HG03439 (cell line): Measurements from ENCODE around the gene RNASE8.
"Not testable (repeated sequence)": the region's sequence is repeated elsewhere in the genome, so short reads cannot be mapped to it uniquely, and the experiment has no call there.

ENCODE experiments used
- ATAC-seq: cut with Tn5 transposase; IDR thresholded peaks from one replicate; pipeline ENCODE4 v1.9.1; 2021; ENCODE audit warnings: mild to moderate bottlenecking, moderate library complexity; ENCODE audit not compliant: unreplicated experiment

RNASE8 gene, protein sequence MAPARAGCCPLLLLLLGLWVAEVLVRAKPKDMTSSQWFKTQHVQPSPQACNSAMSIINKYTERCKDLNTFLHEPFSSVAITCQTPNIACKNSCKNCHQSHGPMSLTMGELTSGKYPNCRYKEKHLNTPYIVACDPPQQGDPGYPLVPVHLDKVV

DNA sequence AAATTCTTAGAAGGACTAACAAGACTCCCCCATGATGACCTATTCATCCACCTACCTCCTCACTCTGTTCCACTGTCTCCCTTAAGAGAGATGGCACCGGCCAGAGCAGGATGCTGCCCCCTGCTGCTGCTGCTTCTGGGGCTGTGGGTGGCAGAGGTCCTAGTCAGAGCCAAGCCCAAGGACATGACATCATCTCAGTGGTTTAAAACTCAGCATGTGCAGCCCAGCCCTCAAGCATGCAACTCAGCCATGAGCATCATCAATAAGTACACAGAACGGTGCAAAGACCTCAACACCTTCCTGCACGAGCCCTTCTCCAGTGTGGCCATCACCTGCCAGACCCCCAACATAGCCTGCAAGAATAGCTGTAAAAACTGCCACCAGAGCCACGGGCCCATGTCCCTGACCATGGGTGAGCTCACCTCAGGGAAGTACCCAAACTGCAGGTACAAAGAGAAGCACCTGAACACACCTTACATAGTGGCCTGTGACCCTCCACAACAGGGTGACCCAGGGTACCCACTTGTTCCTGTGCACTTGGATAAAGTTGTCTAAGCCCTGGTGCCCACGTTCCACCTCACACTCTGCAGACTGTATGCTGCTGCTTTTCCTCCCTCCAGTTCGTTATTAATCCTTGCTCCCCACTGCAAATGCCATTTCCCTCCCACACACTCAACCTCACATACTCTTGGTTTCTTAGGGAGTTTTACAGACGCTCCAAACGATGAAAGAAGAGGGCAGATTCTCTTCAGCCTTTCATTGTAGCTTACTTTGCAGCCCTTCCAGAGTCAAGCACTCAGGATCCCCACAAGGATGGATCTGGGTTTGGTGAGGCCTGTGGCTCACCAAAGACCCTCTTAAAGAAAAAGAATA lies at the start of gene RNASE8:
Gene RNASE8 (plus strand): TSS at position 20 of the 873 bp plus-strand sequence. CDS start 71 bp downstream, at position 91.
- no peak for ATAC-seq

DNA sequence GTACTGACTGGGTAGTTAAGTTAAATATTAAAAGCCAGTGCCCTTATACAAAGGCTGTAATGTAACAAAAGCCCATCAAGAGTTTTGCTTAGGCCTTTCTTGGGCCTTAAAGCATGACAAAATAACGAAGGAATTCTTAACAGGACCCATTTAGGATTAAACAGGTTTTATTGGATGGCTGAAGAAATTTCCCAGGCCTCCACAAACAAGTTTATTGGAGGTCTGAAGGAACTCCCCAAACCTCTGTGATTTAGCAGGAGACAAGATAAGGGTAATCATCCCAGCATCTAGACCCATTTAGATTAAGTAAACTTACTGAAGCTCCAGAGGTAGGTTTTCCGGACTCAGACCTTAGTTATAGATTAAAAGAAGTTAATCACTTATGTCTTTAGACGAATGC lies 47.9 kb upstream of the RNASE8 start:
- not testable (repeated sequence) for ATAC-seq

DNA sequence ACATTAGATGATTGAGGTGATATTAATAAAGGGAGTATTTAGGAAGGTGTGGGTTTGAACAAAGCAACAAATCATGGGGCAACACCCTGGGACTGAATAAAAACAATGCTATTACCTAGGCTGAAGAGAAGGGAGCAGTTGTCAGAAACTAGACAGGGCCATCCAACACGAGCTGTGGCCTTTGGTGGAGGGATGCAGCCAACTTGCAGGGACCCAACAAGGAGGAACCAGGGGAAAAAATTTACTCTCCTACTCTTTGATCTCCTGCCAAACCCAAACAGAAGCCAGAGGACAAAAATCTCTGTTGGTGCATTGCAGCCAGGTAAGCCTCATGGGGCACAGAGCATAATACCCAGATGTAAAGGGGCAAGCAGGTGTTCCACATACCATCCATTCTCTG lies 46.5 kb upstream of the RNASE8 start:
- no peak for ATAC-seq

GRCh38 chr14:21014761-21015190 lies 42.8 kb upstream of the RNASE8 start:
- ATAC-seq: no peak

DNA sequence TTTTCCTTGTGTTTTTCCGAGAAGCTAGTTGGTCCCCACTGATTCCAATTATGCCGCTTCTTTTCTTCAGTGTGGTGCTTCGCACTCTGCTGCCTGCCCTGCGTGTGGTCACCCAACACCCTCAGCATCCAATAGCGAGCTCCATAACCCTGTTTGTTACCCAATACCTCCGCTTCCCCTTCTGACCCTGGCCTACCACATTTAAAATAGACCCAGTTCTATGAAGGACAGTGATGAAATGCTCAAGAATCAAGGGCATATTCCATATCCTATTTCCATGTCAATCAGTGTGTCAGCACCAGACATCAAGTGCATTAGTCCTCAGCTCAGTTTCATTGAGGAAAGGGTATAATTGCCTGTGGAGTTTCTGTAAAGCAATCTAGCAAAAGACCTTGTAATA lies 42.3 kb upstream of the RNASE8 start:
- no peak for ATAC-seq

DNA sequence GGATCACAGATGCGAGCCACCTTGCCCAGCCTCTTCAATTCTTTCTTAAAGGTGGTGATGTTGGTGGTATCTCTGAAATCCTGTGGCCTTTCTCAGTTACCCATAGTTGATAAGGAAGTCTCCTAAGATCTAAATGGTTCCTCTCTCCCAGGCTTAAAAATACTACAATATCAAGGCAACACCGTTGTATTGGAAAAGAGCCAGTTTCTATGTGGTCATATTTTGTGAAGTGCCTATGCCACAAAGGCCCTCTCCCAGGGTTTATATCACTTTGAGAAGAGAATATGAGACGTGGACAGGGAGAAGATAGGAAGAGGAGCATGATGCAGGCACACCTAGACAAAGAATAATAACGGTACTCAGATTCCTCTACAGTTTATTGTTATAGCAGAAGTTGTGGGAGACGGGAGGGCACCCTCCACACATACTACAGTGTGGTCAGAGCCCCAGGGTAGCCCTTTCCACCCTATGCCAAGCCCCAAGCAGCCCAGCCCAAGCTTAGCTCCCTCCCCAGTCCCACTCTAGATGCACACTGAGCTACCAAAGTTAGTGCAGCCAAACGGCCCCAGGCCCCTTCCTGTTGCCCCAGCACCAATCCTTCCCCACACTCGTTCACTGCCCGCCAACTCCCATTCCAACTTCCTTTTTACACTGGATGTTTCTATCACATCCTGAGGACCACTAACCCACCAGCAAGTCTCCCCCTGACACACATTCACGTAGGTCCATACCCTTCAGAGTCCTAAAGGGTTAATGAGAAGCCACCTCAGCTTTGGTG lies 41.0 kb upstream of the RNASE8 start:
- no peak for ATAC-seq

- ATAC-seq: no peak
These were observed 39.9 kb upstream of the RNASE8 start for GRCh38 chr14:21017528-21018245.

- ATAC-seq: no peak
These were observed 39.3 kb upstream of the RNASE8 start for GRCh38 chr14:21018286-21018685.

- no peak for ATAC-seq
These were observed 38.8 kb upstream of the RNASE8 start for GRCh38 chr14:21018781-21019180.

GRCh38 chr14:21019366-21019765 lies 38.3 kb upstream of the RNASE8 start:
- ATAC-seq: no peak

- ATAC-seq: no peak
These were observed 36.6 kb upstream of the RNASE8 start for GRCh38 chr14:21020977-21021545.

DNA sequence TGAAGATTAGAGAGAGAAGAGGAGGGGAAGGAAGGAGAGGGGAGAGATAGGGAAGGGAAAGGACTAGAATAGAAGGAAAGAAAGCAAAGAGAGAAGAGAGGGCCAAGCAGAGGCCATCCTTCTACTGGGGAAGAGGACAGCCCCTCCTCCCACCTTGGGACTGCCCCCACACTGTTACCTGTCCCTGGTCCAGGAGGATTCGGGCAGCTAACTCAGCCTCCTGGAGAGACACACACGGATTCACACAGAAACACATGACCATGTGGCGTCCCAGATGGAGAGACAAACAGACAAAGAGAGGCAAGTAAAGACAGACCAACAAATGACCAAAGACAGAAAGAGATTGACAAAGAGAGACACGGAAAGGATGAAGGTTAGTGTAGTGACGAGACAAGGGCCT lies 34.9 kb upstream of the RNASE8 start:
- ATAC-seq: no peak

- no peak for ATAC-seq
These were observed 34.4 kb upstream of the RNASE8 start for GRCh38 chr14:21023174-21023573.

GRCh38 chr14:21023817-21024584 lies 33.6 kb upstream of the RNASE8 start:
- ATAC-seq: no peak

DNA sequence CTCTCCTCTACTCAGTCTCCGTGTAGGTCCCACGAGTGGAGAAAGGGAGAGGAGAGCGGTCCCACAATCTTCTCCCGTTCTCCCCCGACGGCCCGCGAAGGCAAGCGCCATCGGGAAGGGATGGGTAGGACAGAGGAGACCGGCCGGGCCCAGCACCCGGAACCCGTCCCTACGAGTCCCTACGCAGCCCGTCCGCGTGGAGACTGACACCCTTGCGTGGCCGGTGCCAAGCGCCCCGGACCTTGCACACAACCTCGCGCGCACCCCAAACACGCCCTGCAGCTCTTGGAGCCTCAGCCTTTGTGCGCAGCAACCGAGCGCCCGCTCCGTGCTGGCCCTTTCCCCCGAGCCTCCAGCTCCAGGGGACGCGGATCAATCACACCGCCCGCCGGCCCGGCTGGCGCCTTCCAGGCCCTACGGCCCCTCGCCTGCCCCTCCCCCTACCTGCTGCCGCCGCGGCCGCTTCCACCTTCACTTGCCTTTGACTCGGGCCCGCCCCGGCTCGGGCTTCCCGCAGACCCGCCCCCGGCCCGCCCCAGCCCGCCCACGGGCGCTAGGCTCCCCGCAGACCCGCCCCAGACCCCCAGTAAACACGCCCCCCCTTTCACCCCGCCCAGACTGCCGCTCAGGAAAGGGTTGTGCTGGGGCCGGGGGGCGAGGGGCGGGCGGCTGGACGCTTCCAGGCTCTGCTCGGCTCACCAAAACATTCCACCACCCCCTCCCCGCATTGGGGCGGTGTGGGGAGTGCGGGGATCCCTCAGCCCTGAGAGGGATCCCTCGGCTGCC lies 32.8 kb upstream of the RNASE8 start, which contains the start of gene NDRG2:
Gene NDRG2 (minus strand): TSS at position 477 of the 786 bp plus-strand sequence. CDS start 1,746 bp downstream, outside the sequence.
- ATAC-seq: no peak

GRCh38 chr14:21025371-21026273 lies 32.0 kb upstream of the RNASE8 start:
- ATAC-seq: no peak

DNA sequence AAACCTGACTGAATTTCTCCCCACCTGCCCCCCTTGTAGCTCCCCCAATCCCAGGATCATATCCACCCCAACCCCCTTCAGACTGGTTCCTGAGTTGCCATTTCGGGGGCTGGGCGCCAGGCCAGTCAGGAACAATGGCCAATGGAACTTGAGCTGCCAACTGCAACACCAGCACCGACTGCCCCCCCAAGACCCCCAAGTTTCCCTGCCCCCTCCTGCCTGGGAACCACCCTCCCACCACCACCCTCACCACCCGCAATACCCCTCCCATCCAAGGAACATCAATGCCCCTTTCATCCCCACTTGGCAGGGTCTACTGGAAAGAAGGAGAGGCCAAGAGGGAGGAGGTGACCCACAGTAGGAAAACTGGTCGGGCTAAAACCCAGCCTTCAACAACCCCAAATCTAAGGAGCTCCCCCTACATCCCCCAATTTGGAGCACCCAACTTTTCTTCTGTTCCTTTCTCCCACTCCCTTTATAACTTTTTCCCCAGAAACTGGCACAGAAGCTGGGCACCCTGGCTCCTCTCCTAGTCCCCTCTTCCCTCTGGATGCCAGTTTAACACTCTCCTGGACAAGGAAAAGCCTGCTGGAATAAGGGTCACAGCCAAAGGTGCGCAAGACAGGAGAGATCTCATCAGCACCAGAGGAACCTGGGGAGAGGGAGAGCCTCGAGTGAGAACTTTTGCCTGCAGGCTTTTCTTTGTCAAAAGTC lies 31.2 kb upstream of the RNASE8 start:
- ATAC-seq: no peak
